AG09319 (cell line): ENCODE results near the gene RAB24.
A peak's percentile ranks its signal among the peaks of the same experiment; 100 is the strongest.

Experiments
- DNase-seq: peaks from one replicate; pipeline ENCODE4 v3.0.0-alpha.2; 2010; ENCODE audit warnings: low read depth; ENCODE audit errors: extremely low read depth
- TF ChIP-seq, protein P1 (sequence below): IDR thresholded peaks from 2 replicates; pipeline ENCODE4 v1.5.1; 2011; ENCODE audit warnings: low read depth, mild to moderate bottlenecking, inconsistent platforms, low read length, moderate library complexity

Gene RAB24

DNA sequence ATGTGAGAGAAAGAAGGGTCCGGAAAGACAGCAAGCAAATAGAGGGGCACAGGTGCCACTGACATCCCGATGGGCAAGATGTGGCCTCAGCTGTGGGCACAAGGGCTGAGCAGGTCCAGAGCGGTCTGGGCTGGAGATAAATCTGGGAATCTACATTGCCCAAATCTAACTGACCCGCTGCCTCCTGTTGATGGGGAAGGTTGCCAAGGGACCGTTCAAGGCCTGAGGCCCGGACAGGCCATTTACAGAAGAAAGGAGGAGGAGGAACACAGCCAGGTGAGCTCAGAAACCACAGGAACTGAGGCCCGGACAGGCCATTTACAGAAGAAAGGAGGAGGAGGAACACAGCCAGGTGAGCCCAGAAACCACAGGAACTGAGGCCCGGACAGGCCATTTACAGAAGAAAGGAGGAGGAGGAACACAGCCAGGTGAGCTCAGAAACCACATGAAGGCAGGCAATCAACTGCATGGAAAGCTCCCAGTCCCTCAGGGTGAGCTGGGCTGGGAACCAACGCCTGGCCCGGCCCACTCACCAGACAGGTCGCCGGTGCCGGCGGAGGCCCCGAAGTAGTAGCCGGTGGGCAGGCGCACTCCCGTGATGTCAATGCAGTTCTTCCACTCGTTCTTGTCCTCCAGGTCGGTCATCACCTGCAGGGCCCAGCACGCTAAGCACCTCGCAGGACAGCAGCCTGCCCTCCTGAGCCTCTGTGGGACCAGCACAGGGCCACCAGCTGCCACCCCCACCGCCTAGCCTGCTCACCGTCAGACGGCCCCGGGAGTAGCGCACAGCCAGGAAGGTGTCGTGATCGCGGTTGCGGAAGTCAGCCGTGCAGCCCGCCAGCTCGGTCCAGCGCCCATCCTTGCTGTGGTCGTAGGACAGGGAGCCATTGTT, 33.3 kb upstream of the RAB24 start:
- no peak for DNase-seq
- TF ChIP-seq, protein P1, sequence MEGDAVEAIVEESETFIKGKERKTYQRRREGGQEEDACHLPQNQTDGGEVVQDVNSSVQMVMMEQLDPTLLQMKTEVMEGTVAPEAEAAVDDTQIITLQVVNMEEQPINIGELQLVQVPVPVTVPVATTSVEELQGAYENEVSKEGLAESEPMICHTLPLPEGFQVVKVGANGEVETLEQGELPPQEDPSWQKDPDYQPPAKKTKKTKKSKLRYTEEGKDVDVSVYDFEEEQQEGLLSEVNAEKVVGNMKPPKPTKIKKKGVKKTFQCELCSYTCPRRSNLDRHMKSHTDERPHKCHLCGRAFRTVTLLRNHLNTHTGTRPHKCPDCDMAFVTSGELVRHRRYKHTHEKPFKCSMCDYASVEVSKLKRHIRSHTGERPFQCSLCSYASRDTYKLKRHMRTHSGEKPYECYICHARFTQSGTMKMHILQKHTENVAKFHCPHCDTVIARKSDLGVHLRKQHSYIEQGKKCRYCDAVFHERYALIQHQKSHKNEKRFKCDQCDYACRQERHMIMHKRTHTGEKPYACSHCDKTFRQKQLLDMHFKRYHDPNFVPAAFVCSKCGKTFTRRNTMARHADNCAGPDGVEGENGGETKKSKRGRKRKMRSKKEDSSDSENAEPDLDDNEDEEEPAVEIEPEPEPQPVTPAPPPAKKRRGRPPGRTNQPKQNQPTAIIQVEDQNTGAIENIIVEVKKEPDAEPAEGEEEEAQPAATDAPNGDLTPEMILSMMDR = no peak

DNA sequence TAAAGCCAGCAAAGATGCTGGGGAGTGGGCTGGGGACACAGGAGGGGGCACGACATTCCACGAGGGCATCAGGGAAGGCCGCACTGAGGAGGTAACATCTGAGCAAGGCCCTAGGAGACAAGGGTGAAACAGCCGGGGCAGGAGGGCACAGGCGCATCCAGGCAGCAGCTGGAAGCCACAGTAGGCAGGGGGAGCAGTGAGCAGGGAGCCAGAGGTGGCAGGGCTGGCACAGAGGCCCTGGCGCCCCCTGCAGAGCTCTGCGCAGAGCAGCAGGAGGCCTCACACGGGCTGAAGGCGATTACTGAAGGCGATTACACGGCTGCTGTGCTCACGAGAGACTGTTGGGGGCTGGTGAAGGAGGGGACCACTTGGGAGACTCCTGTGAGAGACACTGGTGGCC, 32.6 kb upstream of the RAB24 start:
- TF ChIP-seq, protein P1 = peak; percentile 10
- no peak for DNase-seq

DNA sequence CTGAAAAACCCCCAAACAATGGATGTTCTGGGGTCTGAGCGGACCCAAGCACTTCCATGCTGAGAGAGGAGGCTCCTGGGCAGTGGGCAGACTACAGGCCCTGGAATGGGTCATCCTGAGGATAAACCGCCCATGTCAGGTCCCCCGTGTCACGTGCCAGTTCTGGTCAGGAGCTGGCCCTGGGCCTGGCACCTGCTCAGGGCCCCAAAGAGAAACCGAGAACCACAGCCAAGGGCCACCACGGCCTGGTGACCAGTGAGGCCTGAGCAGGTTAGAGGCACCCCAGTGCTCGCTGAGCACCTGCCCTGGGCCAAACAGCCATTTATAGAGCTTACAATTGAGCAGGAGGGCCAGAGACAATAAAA, 32.2 kb upstream of the RAB24 start:
- no peak for DNase-seq
- TF ChIP-seq, protein P1 = no peak

DNA sequence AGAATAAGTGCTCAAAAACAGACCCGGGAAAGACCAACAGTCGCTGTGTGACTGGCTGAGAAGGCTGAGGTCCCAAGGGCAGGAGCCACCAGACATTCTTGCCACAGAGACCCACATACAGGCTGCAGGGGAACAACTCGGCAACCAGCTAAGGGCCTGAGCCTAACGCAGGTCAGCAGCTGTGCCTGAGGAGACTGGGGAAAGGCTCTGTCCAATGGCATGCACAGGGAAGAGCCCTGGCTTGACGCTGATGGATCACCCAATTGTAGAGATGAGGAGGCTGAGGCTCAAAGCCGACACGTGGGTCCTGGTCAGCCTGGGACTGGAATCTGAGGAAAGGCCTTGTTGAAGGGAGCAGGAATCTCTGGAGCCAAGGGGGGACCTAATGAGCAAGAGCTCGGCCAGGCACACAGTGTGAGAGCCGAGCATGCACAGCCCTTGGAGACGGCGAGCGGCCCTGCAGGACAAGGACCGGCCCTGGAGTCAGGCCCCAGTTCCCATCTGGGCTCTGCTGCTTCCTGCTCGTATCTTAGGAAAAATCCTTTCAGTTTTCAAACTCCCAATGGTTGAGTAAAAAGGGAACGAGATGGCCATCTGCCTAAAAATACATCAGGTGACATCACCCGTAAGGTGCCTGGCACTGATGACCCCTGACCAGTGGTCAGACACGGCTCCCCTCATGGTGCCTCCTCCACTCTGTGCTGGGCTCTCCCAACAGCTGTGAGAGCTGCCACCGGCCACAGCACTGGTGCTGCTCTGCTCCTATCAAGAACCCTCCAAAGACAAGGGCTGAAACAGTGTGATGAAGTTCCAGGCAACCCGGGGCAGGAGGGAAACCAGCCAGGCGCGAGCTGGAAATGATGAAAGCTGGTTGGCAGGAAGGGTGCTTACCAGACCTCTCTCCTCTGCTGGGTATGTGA, 31.5 kb upstream of the RAB24 start:
- TF ChIP-seq, protein P1 = no peak
- no peak for DNase-seq

DNA sequence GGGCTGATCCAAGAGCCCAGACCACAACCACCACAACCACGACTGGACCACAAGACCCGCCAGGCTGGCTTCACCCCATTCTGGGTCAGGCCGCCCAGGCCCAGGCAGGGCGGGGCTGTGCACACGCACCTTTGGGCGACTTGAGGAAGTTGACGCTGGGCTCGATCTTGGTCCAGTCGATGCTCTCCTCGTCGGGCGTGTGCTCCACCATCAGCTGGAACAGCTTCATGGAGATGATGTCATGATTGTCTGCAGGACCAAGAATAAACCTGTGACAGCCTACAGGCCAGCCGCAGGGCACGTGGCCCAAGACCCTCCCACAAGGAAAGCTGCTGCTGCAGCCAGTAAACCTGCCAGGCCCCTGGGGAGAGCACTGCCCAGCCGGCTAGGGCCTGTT, 30.6 kb upstream of the RAB24 start:
- TF ChIP-seq, protein P1 = no peak
- DNase-seq = no peak

DNA sequence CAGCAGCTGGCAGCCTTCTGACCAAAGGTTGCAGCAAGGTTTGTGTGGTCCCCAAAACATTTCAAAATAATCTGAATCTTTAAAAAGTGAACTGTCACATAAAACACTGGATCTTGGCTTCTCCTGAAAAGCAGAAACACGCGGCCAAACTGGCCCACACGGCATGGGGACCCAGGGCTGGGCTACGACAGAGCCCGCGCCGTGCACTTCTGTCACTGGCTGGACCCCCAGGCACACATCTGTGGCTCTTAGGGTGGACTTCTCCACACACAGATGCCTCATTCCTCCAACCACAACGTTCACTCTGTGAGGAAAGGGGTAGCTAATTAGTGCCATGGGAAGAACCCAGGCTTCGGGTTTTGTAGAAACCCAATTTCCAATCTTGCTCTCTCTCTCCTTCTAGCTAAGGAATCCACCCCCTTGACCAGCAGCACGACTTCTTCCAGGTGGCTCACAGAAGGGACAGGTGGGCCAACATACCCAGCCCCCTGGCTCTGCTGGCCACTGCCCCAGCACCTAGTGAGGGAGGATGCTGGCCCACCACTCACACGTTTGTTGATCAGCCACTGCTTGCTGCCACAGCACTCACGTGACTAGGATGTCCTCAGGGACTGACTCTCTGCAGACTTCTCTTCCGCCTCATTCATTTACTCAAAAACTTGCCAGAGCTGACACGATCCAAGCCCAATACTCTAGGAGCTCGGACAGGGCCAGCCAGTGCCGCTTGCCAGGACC, 30.1 kb upstream of the RAB24 start:
- DNase-seq = no peak
- TF ChIP-seq, protein P1 = no peak
